ENCODE results near the gene CHPF.
A peak's percentile ranks its signal among the peaks of the same experiment; 100 is the strongest.

CHPF gene

GRCh38 chr2:219516888-219517287, 26.7 kb downstream of the CHPF start:
- no peak for DNase-seq (ENCODE audit: extremely low spot score)
- ChIA-PET POLR2A (no interaction called here), CTCF (interaction anchor here (1.1 to 1.9 kb wide), 2 partner anchors 13 to 21 kb away, joined by 3 to 8 read pairs; a partner anchor contains a TSS)
- TF ChIP-seq CTBP1 (IDR thresholded peaks at IDR 0.05; ENCODE audit: borderline replicate concordance) (no peak), ZNF384 (IDR thresholded peaks at IDR 0.05) (no peak), SUZ12 (IDR thresholded peaks at IDR 0.05) (no peak), FOXA1 (IDR thresholded peaks at IDR 0.05) (no peak), HDGF (IDR thresholded peaks at IDR 0.05; ENCODE audit: borderline replicate concordance) (no peak), BHLHE40 (IDR thresholded peaks at IDR 0.05; ENCODE audit: borderline replicate concordance) (no peak), LEF1 (IDR thresholded peaks at IDR 0.05; ENCODE audit: borderline replicate concordance) (no peak), SP1 (IDR thresholded peaks at IDR 0.05) (no peak), FOXM1 (IDR thresholded peaks at IDR 0.05; ENCODE audit: borderline replicate concordance) (no peak), NFRKB (IDR thresholded peaks at IDR 0.05) (no peak), L3MBTL2 (conservative IDR thresholded peaks at IDR 0.05) (no peak), ARNT (IDR thresholded peaks at IDR 0.05) (no peak), FOXK2 (IDR thresholded peaks at IDR 0.05) (no peak), TARDBP (IDR thresholded peaks at IDR 0.05) (no peak), PKNOX1 (IDR thresholded peaks at IDR 0.05) (no peak), ELF4 (IDR thresholded peaks at IDR 0.05) (no peak)

GRCh38 chr2:219515874-219516629, 27.6 kb downstream of the CHPF start:
- ChIA-PET POLR2A (interaction anchor here (1.3 to 1.4 kb wide), 2 partner anchors 9 to 15 kb away, joined by 3 to 4 read pairs; no protein-coding TSS in a partner anchor), CTCF (interaction anchor here (1.1 to 1.2 kb wide), 3 partner anchors 14 to 21 kb away, joined by 3 read pairs; a partner anchor contains a TSS)
- no peak for DNase-seq (ENCODE audit: extremely low spot score)
- TF ChIP-seq PKNOX1 (IDR thresholded peaks at IDR 0.05) (peak; percentile 23; the same call in 1 of the 2 replicates), LEF1 (IDR thresholded peaks at IDR 0.05; ENCODE audit: borderline replicate concordance) (no peak)

- CTCF ChIA-PET = interaction anchor here (1.1 to 1.2 kb wide), 2 partner anchors 15 to 19 kb away, joined by 3 read pairs; no protein-coding TSS in a partner anchor
- POLR2A ChIA-PET = interaction anchor here (1.3 to 1.4 kb wide), 2 partner anchors 8 to 14 kb away, joined by 3 to 4 read pairs; no protein-coding TSS in a partner anchor
- DNase-seq (ENCODE audit: extremely low spot score) = no peak
- TF ChIP-seq PKNOX1 (IDR thresholded peaks at IDR 0.05) (no peak), FOXM1 (IDR thresholded peaks at IDR 0.05; ENCODE audit: borderline replicate concordance) (no peak)
Measured at GRCh38 chr2:219514836-219515235, 28.8 kb downstream of the CHPF start.

- no peak for DNase-seq (ENCODE audit: extremely low spot score)
- CTCF ChIA-PET = interaction anchor here (0.8 to 1.2 kb wide), 5 partner anchors 8 to 27 kb away, joined by 3 to 4 read pairs (median 3); no protein-coding TSS in a partner anchor
- TF ChIP-seq PKNOX1 (IDR thresholded peaks at IDR 0.05) = 0 out of 2 replicates have a peak, but pooled peaks have one; percentile 21
- no peak for TF ChIP-seq ELF4 (IDR thresholded peaks at IDR 0.05)
- POLR2A ChIA-PET = interaction anchor here (1.0 to 1.3 kb wide), 2 partner anchors 12 to 14 kb away, joined by 3 to 4 read pairs; no protein-coding TSS in a partner anchor
Measured at GRCh38 chr2:219514196-219514761, 29.3 kb downstream of the CHPF start, which contains the start of gene ASIC4. Gene ASIC4 (plus strand): TSS chr2:219514482. CDS start chr2:219514725, 243 bp downstream.

GRCh38 chr2:219513787-219514186, 29.8 kb downstream of the CHPF start:
- no peak for DNase-seq (ENCODE audit: extremely low spot score)
- ChIA-PET CTCF (interaction anchor here (0.8 to 1.2 kb wide), 5 partner anchors 9 to 27 kb away, joined by 3 to 4 read pairs (median 3); no protein-coding TSS in a partner anchor), POLR2A (interaction anchor here (1.0 to 1.3 kb wide), 2 partner anchors 12 to 16 kb away, joined by 3 read pairs; partner anchors contain the start of gene GMPPA)
- no peak for TF ChIP-seq FOXA1 (IDR thresholded peaks at IDR 0.05)
- TF ChIP-seq TARDBP (IDR thresholded peaks at IDR 0.05) = no peak
- TF ChIP-seq ZNF384 (IDR thresholded peaks at IDR 0.05) = no peak
- TF ChIP-seq CTBP1 (IDR thresholded peaks at IDR 0.05; ENCODE audit: borderline replicate concordance) = no peak
- TF ChIP-seq BHLHE40 (IDR thresholded peaks at IDR 0.05; ENCODE audit: borderline replicate concordance) = no peak
- TF ChIP-seq SUZ12 (IDR thresholded peaks at IDR 0.05) = no peak
- TF ChIP-seq HDGF (IDR thresholded peaks at IDR 0.05; ENCODE audit: borderline replicate concordance) = no peak
